Esophagus squamous epithelium (tissue), 5 donors: ENCODE results near the gene S100A1. TPM values are rescaled to one million over a fixed set of nuclear protein-coding genes. Genes with fewer than 3 reads are reported as not detected.

Experiments
- DNase-seq: peaks from one replicate; lab custom pipeline; 2025; lab: John Stamatoyannopoulos, UW
- H3K27ac ChIP-seq, 4 donors: fragments of 200-600 bp; sonication (generic); one replicate each; pipeline ENCODE4 v1.5.1; 2016 to 2019; ENCODE audit warnings: mild to moderate bottlenecking in 1 of 4
- H3K27me3 ChIP-seq, 4 donors: fragments of 200-600 bp; sonication (generic); 1 replicate in 3 of 4; 2 replicates in 1 of 4; pipeline versions ENCODE4 v1.5.1 to v1.6.0; 2017 to 2021; ENCODE audit warnings: antibody characterized with exemption in 1 of 4
- H3K36me3 ChIP-seq, 3 donors: fragments of 200-600 bp; sonication (generic); one replicate each; pipeline ENCODE4 v1.5.1; 2016 to 2019
- H3K4me1 ChIP-seq, 3 donors: fragments of 200-600 bp; sonication (generic); one replicate each; pipeline ENCODE4 v1.5.1; 2017 to 2019
- H3K4me3 ChIP-seq, 4 donors: fragments of 200-600 bp; sonication (generic); 1 replicate in 3 of 4; 2 replicates in 1 of 4; pipeline ENCODE4 v1.5.1; 2016 to 2019; ENCODE audit warnings: mild to moderate bottlenecking in 2 of 4, moderate library complexity in 1 of 4
- H3K9me3 ChIP-seq, 3 donors: fragments of 200-600 bp; sonication (generic); one replicate each; pipeline ENCODE4 v1.5.1; 2016 to 2019
- CTCF ChIP-seq, 6 experiments: fragments of 450-650 bp in 4 of 6; fragments of 200-600 bp in 2 of 6; sonication (generic) in 2 of 6; IDR thresholded peaks; one replicate each; pipeline ENCODE4 v1.5.1; 2016 to 2019; ENCODE audit warnings: antibody characterized with exemption in 6 of 6, mild to moderate bottlenecking in 4 of 6, moderate library complexity in 4 of 6
- POLR2A ChIP-seq, 4 donors: fragments of 450-650 bp; IDR thresholded peaks; one replicate each; pipeline ENCODE4 v1.6.1; 2017; ENCODE audit warnings: antibody characterized with exemption in 4 of 4, mild to moderate bottlenecking in 4 of 4, moderate library complexity in 3 of 4
- WGBS, 2 donors: methylation state at CpG; one replicate each; pipeline ENCODE4 v1.1.5; 2018; 5-methylcytosine and 5-hydroxymethylcytosine counted together
- intact Hi-C: fragments of 100-400 bp; cut with DNase I; formaldehyde crosslinking; loops from one replicate; pipeline ENCODE4 v1.15.0; 2022
- total RNA-seq, 4 donors: library from RNA; depleted of rRNA; stranded (reverse); fragments of >200 nt; gene quantifications; one replicate each; pipeline ENCODE4 v1.1.0, GENCODE V29; 2016
- donor health status: DM: yes; HTN: yes; CAD: no.

Gene S100A1
- total RNA-seq, 4 donors from 2014 or later: 1.8 TPM; not detected in 3

GRCh38 chr1:153628638-153629342 is 556 bp downstream of the S100A1 start:
- 70 to 75% methylated on average over 5 of the region's 6 CpGs for WGBS, 2 donors
- peaks cover 27 to 56% (median 31%) of the 10 kb centered on the region in 3 donors for H3K4me1 ChIP-seq
- no peaks in the 10 kb centered on the region for H3K27me3 ChIP-seq
- intact Hi-C loops: no loop called here
- peak overlapping the region in 3 of 4 donors; percentile 85 to 96 (median 91) for H3K27ac ChIP-seq
- no peaks in the 10 kb centered on the region for H3K9me3 ChIP-seq
- no peak overlapping the region for H3K4me3 ChIP-seq
- H3K36me3 ChIP-seq: peaks cover 0 to 12% (median 0%) of the 10 kb centered on the region in 3 donors
- TF ChIP-seq CTCF (IDR thresholded peaks at IDR 0.05): no peak
- TF ChIP-seq POLR2A (IDR thresholded peaks at IDR 0.05): no peak
- DNase-seq: no peak

- TF ChIP-seq CTCF (IDR thresholded peaks at IDR 0.05) (no peak), POLR2A (IDR thresholded peaks at IDR 0.05) (no peak)
- H3K36me3 ChIP-seq: peaks cover 0 to 12% (median 0%) of the 10 kb centered on the region in 3 donors
- H3K4me3 ChIP-seq: no peak overlapping the region
- intact Hi-C loops: no loop called here
- no peaks in the 10 kb centered on the region for H3K9me3 ChIP-seq
- H3K27ac ChIP-seq: no peak overlapping the region
- H3K4me1 ChIP-seq: peaks cover 27 to 56% (median 31%) of the 10 kb centered on the region in 3 donors
- H3K27me3 ChIP-seq: no peaks in the 10 kb centered on the region
- WGBS, 2 donors: 87 to 90% methylated on average over 4 to 5 of the region's 5 CpGs
- no peak for DNase-seq
Observed at GRCh38 chr1:153629343-153629665, 1.1 kb downstream of the S100A1 start.

GRCh38 chr1:153629971-153630370 is 1.7 kb downstream of the S100A1 start:
- peaks cover 28 to 56% (median 31%) of the 10 kb centered on the region in 3 donors for H3K4me1 ChIP-seq
- no peak for DNase-seq
- no peaks in the 10 kb centered on the region for H3K27me3 ChIP-seq
- WGBS, 2 donors: 80 to 83% methylated on average over 1 of the region's 1 CpG
- H3K9me3 ChIP-seq: no peaks in the 10 kb centered on the region
- no peak overlapping the region for H3K4me3 ChIP-seq
- peaks cover 0 to 7% (median 0%) of the 10 kb centered on the region in 3 donors for H3K36me3 ChIP-seq
- peak overlapping the region in 1 of 4 donors; percentile 48 for H3K27ac ChIP-seq
- TF ChIP-seq CTCF (IDR thresholded peaks at IDR 0.05): no peak
- TF ChIP-seq POLR2A (IDR thresholded peaks at IDR 0.05): no peak
- intact Hi-C loops: no loop called here

GRCh38 chr1:153630384-153630783 is 2.1 kb downstream of the S100A1 start:
- H3K36me3 ChIP-seq: peaks cover 0 to 2% (median 0%) of the 10 kb centered on the region in 3 donors
- no peaks in the 10 kb centered on the region for H3K9me3 ChIP-seq
- no peak overlapping the region for H3K4me3 ChIP-seq
- TF ChIP-seq POLR2A (IDR thresholded peaks at IDR 0.05): no peak
- TF ChIP-seq CTCF (IDR thresholded peaks at IDR 0.05): no peak
- no peak for DNase-seq
- H3K4me1 ChIP-seq: peaks cover 32 to 56% (median 34%) of the 10 kb centered on the region in 3 donors
- H3K27ac ChIP-seq: peak overlapping the region in 2 of 4 donors; percentile 23 to 48
- intact Hi-C loops: no loop called here
- H3K27me3 ChIP-seq: no peaks in the 10 kb centered on the region
- 82 to 89% methylated on average over 1 to 6 of the region's 7 CpGs for WGBS, 2 donors
